ENCODE measurements around the gene CDC42BPG. TPM values are rescaled to one million over a fixed set of nuclear protein-coding genes. Genes with fewer than 3 reads are reported as not detected.

The CDC42BPG gene
- total and polyA plus RNA-seq, 2 donors (not counting 1 experiment from before 2014, with no cell fraction given), result 0.03 to 0.33 TPM

DNA sequence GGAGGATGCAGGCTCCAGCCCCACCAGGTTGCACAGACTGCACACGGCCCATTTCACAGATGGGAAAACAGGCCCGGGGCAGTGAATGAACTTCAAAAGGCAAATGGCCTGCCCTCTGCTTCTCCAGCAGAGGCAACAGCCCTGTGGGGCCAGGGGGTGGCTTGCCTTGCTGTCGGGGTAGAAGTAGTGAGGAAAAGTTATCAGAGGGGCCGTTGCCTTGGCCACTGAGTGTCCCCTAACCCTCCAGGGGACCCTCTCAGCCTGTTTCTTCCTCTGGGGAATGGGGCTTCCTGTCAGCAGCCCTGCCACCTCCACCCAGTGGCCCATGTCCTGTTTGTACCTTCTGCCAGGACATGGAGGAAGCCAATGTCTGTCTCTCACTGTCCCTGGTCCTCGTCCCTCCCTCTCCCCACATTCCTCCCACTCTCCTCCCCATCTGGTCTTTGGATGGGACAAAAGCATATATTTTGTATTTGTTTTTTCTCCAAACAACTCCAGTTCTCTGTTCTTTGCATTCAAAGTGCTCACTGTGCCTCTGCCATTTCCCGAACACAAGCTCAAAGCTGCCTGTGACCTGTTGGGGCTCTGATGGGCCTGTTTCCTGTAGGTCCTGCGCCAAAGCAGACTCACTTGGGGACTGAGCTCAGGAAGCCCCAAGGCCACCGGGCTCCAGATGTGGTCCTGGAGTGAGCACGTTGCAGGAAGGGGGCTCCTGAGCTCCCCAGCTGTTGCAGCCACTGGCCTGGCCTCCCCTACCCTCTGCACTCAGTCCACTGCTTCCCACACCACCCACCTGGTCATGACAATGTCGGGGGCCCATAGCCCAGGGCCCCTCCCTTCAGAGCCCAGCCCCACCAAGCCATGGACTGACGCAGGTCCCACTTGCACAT is 50.9 kb downstream of the CDC42BPG start:
- H2AFZ ChIP-seq (ENCODE audit: low read length), result no peak overlapping the region
- no peaks in the 10 kb centered on the region for H4K20me1 ChIP-seq (ENCODE audit: control insufficient read depth, extremely low read depth, insufficient read depth, low read length)
- no peaks in the 10 kb centered on the region for H3K27me3 ChIP-seq (ENCODE audit: control insufficient read depth, insufficient read depth, low read length)
- no peak for DNase-seq (ENCODE audit: low read depth in 2 of 2)
- peaks cover 4% of the 10 kb centered on the region for H3K36me3 ChIP-seq (ENCODE audit: control insufficient read depth, insufficient read depth, low read length)
- no peaks in the 10 kb centered on the region for H3K79me2 ChIP-seq (ENCODE audit: control insufficient read depth, insufficient read depth, low read length)
- no peak overlapping the region for H3K4me2 ChIP-seq (ENCODE audit: extremely low read depth, insufficient read depth, low read length)
- no peak overlapping the region for H3K27ac ChIP-seq (ENCODE audit: insufficient read depth, low read length)
- no peak for TF ChIP-seq EZH2 (IDR thresholded peaks at IDR 0.05; ENCODE audit: low read length, missing control alignments)
- TF ChIP-seq, protein P1, sequence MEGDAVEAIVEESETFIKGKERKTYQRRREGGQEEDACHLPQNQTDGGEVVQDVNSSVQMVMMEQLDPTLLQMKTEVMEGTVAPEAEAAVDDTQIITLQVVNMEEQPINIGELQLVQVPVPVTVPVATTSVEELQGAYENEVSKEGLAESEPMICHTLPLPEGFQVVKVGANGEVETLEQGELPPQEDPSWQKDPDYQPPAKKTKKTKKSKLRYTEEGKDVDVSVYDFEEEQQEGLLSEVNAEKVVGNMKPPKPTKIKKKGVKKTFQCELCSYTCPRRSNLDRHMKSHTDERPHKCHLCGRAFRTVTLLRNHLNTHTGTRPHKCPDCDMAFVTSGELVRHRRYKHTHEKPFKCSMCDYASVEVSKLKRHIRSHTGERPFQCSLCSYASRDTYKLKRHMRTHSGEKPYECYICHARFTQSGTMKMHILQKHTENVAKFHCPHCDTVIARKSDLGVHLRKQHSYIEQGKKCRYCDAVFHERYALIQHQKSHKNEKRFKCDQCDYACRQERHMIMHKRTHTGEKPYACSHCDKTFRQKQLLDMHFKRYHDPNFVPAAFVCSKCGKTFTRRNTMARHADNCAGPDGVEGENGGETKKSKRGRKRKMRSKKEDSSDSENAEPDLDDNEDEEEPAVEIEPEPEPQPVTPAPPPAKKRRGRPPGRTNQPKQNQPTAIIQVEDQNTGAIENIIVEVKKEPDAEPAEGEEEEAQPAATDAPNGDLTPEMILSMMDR (conservative IDR thresholded peaks at IDR 0.05 in 1 of 2, IDR thresholded peaks at IDR 0.05 in 1 of 2; ENCODE audit: low read depth in 1 of 2, low read length in 2 of 2), result no peak
- H3K4me3 ChIP-seq (replicated peaks in 1 of 4; ENCODE audit: control extremely low read depth in 1 of 4, insufficient read depth in 1 of 4, low read depth in 3 of 4, low read length in 4 of 4), result no peak overlapping the region
- H3K4me1 ChIP-seq (ENCODE audit: control insufficient read depth, extremely low read depth, insufficient read depth, low read length), result no peaks in the 10 kb centered on the region
- H3K9me3 ChIP-seq (ENCODE audit: control insufficient read depth, insufficient read depth, low read depth, low read length), result no peaks in the 10 kb centered on the region
- H3K9ac ChIP-seq (ENCODE audit: insufficient read depth, low read length), result no peak overlapping the region

DNA sequence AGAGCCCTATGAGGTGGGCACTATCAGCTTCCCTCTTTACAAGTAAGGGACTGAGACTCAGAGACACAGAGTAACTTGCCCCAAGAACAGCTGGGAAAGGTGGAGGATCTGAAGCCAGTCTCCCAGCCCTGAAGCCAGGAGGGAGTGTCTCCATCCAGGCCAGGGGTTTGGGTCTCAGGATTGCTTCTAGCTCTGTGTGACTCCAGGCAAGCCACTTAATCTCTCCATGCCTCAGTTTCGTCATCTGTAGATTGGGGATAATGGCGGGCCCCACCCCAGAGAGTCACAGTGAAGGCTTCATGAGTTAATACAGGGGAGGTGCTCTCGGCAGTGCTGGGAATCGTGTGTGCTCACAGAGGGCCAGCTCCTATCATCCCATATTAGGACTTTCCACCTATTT is 52.0 kb downstream of the CDC42BPG start:
- no peak overlapping the region for H3K4me2 ChIP-seq (ENCODE audit: extremely low read depth, insufficient read depth, low read length)
- H3K27me3 ChIP-seq (ENCODE audit: control insufficient read depth, insufficient read depth, low read length), result no peaks in the 10 kb centered on the region
- H2AFZ ChIP-seq (ENCODE audit: low read length), result no peak overlapping the region
- no peaks in the 10 kb centered on the region for H3K9me3 ChIP-seq (ENCODE audit: control insufficient read depth, insufficient read depth, low read depth, low read length)
- no peaks in the 10 kb centered on the region for H3K79me2 ChIP-seq (ENCODE audit: control insufficient read depth, insufficient read depth, low read length)
- H3K4me1 ChIP-seq (ENCODE audit: control insufficient read depth, extremely low read depth, insufficient read depth, low read length), result no peaks in the 10 kb centered on the region
- no peak for DNase-seq (ENCODE audit: low read depth in 2 of 2)
- no peak overlapping the region for H3K9ac ChIP-seq (ENCODE audit: insufficient read depth, low read length)
- no peak for TF ChIP-seq EZH2 (IDR thresholded peaks at IDR 0.05; ENCODE audit: low read length, missing control alignments)
- TF ChIP-seq, protein P1 (conservative IDR thresholded peaks at IDR 0.05 in 1 of 2, IDR thresholded peaks at IDR 0.05 in 1 of 2; ENCODE audit: low read depth in 1 of 2, low read length in 2 of 2), result no peak
- no peaks in the 10 kb centered on the region for H4K20me1 ChIP-seq (ENCODE audit: control insufficient read depth, extremely low read depth, insufficient read depth, low read length)
- H3K4me3 ChIP-seq (replicated peaks in 1 of 4; ENCODE audit: control extremely low read depth in 1 of 4, insufficient read depth in 1 of 4, low read depth in 3 of 4, low read length in 4 of 4), result no peak overlapping the region
- H3K27ac ChIP-seq (ENCODE audit: insufficient read depth, low read length), result no peak overlapping the region
- peaks cover 4% of the 10 kb centered on the region for H3K36me3 ChIP-seq (ENCODE audit: control insufficient read depth, insufficient read depth, low read length)

DNA sequence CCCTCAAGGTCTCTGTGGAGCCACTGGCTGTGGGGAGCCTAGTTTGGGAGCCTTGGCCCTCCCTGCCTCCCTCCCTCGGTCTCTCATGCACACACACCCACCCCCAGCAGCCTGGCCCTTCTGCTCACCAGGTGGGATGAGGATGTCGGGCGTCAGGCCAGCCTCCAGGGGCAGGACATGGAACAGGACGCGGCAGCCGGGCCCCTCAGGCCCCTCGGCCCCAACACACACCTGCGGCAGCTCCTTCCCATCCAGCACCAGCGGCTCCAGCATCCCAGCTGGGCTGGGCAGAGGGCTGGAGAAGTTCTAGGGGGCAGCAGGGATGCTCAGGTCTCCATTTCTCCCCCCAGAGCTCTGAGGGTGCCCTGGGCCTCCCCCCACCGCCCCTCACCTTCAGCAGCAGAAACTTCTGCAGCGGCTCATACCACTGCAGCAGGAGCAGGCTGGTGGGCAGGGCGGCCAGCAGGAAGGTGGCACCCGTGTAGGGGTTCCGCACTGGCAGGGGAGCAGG is 52.6 kb downstream of the CDC42BPG start:
- no peaks in the 10 kb centered on the region for H3K9me3 ChIP-seq (ENCODE audit: control insufficient read depth, insufficient read depth, low read depth, low read length)
- H3K4me1 ChIP-seq (ENCODE audit: control insufficient read depth, extremely low read depth, insufficient read depth, low read length), result no peaks in the 10 kb centered on the region
- no peak overlapping the region for H3K4me2 ChIP-seq (ENCODE audit: extremely low read depth, insufficient read depth, low read length)
- no peak for DNase-seq (ENCODE audit: low read depth in 2 of 2)
- H3K4me3 ChIP-seq (replicated peaks in 1 of 4; ENCODE audit: control extremely low read depth in 1 of 4, insufficient read depth in 1 of 4, low read depth in 3 of 4, low read length in 4 of 4), result no peak overlapping the region
- H4K20me1 ChIP-seq (ENCODE audit: control insufficient read depth, extremely low read depth, insufficient read depth, low read length), result no peaks in the 10 kb centered on the region
- H3K36me3 ChIP-seq (ENCODE audit: control insufficient read depth, insufficient read depth, low read length), result peaks cover 2% of the 10 kb centered on the region
- no peak overlapping the region for H3K27ac ChIP-seq (ENCODE audit: insufficient read depth, low read length)
- H3K79me2 ChIP-seq (ENCODE audit: control insufficient read depth, insufficient read depth, low read length), result no peaks in the 10 kb centered on the region
- no peak overlapping the region for H2AFZ ChIP-seq (ENCODE audit: low read length)
- H3K9ac ChIP-seq (ENCODE audit: insufficient read depth, low read length), result no peak overlapping the region
- TF ChIP-seq, protein P1 (conservative IDR thresholded peaks at IDR 0.05 in 1 of 2, IDR thresholded peaks at IDR 0.05 in 1 of 2; ENCODE audit: low read depth in 1 of 2, low read length in 2 of 2), result no peak
- no peak for TF ChIP-seq EZH2 (IDR thresholded peaks at IDR 0.05; ENCODE audit: low read length, missing control alignments)
- H3K27me3 ChIP-seq (ENCODE audit: control insufficient read depth, insufficient read depth, low read length), result no peaks in the 10 kb centered on the region
